SK-N-MC (cell line): ENCODE data around the gene LEMD1.

Experiments
- FOXP2 ChIP-seq: optimal IDR thresholded peaks from 2 replicates; pipeline ENCODE3; 2011; ENCODE audit warnings: mild to moderate bottlenecking, moderate library complexity; ENCODE audit not compliant: insufficient read depth; ENCODE audit errors: extremely low read length, control extremely low read depth
- POLR2AphosphoS5 ChIP-seq: IDR thresholded peaks from 2 replicates; pipeline ENCODE4 v1.6.1; 2012; ENCODE audit warnings: mild to moderate bottlenecking, low read depth, low read length, borderline replicate concordance

- TF ChIP-seq FOXP2 (no peak), POLR2AphosphoS5 (no peak)
Measured at GRCh38 chr1:205448540-205449253, 26.8 kb upstream of the LEMD1 start.
